Left colon (tissue), 2 donors: Measurements from ENCODE around the gene NSF. TPM values are rescaled to one million over a fixed set of nuclear protein-coding genes. Genes with fewer than 3 reads are reported as not detected.
A peak's percentile ranks its signal among the peaks of the same experiment; 100 is the strongest.
"Not testable (repeated sequence)": the region's sequence is repeated elsewhere in the genome, so short reads cannot be mapped to it uniquely, and the experiment has no call there.

Source experiments
- ATAC-seq: fragments of 200-7000 bp; cut with Tn5 transposase; one replicate; pipeline ENCODE4 v1.9.1; 2020; ENCODE audit warnings: mild to moderate bottlenecking, moderate library complexity
- DNase-seq, 2 donors: peaks; one replicate each; pipeline ENCODE4 v3.0.0-alpha.2; 2020
- intact Hi-C, 2 donors: fragments of 100-400 bp; cut with DNase I in 1 of 2; cut with micrococcal nuclease in 1 of 2; formaldehyde crosslinking; loops; one replicate each; pipeline versions ENCODE4 v1.11.2 to v1.14.0; 2022; cut with DNase I, micrococcal nuclease
- total RNA-seq, 2 donors: library from RNA; stranded (reverse); fragmentation: NEBNext Ultra II Directional; extraction: Animal tissue kit (Norgen Biotek cat#: 25700); gene quantifications; one replicate each; pipeline ENCODE4 v1.2.1, GENCODE V29; 2021
- donor health status: DM: no; HTN: no; CAD: no.
- donor health status: DM: yes; HTN: yes; CAD: no.

NSF gene
- total RNA-seq, 2 donors from 2014 or later = 72.8 to 79.3 TPM

DNA sequence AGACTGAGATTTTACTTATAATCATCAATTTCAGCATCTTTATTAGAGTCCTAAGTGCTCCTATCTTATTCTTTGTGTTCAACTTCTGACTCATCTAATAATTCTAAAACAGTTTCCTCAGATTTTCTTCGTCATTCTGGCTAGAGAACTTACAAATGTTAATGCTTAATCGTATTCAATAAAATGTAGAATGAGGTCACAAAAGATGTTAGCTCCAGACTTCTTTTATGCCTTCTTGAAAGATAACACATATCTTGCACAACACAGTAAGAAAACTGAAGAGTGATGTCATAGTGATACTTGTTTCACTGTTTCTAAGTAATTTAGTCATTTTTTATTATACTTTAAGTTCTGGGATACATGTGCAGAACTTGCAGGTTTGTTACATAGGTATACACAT, 93.2 kb downstream of the NSF start:
- ATAC-seq, intact Hi-C loops, DNase-seq: not testable (repeated sequence)

DNA sequence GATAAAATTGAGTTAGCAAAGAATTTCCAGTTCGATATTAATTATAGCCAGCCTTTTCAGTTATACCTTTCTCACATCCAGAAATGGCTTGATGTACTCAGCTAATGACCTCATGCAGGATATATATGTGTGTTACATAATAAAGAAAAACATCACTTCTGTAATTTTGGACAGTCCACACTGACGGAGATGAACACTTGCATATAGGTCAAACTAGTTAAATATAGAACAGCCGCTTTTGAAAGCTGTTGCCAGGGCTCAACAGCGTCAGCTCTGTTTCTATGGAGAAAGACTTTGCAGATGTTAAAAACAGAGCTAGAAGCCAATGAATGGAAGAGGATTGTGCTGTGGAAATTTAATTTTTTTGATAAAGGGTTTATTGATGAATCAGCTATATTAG, 94.8 kb downstream of the NSF start:
- ATAC-seq, DNase-seq, intact Hi-C loops: not testable (repeated sequence)

DNA sequence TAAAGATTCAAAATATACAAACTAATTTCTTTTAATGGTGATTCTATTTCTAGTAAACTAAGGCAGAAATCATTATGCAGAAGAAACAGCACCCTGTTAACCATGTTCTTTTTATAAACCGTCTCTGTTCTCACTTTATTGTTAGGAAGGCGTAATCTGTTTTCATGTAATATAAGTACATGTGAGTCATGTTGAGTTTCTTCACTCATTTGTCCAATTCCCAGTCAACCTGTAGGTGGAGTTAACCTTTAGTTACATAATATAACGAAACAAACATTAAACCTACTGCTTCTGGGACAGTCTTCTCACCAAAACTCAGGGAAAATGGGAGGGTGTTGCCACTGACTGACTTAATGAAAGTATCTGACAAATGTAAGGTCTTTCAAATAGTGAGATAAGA, 101.7 kb downstream of the NSF start:
- intact Hi-C loops, DNase-seq: not testable (repeated sequence)
- peak; percentile 82 for ATAC-seq

DNA sequence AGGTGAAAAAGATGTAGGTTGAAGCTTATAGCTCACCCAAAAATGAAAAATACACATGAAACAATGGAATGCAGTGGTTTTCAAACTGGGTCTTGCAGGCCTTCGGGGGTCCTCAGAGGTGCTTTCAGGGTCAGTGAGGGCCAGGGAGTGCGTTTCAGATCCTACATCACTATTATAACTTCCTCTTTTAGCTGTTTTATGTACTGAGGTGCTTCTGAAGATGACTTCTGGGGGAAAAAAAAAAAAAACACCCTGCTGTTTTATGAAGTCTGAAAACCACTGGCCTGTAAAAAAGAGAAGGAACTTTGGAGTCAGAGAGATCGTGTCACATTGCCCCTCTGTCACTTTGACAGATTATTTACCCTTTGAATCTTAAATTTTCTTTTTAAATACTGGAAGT, 102.8 kb downstream of the NSF start:
- DNase-seq, intact Hi-C loops, ATAC-seq: not testable (repeated sequence)

DNA sequence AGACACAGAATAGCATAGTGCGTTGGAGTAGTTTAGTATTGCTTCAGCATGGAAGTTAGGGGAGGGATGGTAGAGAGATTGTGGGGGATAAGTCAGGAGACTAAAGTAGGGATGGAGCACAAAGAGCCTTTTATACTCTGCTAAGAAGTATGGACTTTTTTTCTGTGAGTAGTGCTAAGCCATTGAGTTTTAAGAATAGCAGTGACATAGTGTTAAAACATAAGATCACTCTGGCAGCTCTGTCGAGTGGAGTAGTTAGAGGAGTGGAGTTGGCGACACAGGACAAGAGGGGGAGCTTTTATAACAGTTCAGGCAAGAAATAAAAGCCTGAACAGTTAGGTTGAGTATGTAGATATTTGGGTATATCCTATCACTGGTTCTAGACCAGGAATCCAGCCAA, 106.1 kb downstream of the NSF start:
- ATAC-seq = not testable (repeated sequence)

DNA sequence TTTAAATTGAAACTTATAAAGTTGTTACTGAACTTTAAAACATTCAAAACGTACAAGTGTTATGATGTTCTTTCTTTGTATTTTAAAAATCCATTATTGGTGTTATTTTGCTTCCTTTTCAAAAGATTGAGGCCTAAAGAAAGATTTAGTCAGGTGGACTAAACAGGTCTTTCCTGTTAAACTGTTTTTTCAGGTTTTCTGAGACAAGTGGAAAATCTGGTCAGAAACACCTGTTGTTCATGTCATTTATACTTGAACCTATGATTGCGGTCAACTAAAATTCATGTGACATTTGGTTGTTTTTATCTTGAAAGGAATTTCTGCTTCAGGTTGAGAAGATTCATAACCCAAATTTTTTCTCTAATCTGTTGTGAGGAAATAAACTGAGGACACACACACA, 108.5 kb downstream of the NSF start:
- DNase-seq, intact Hi-C loops, ATAC-seq: not testable (repeated sequence)

More for the DNA sequence above, 106.1 kb downstream of the NSF start:
- intact Hi-C loops, DNase-seq: not testable (repeated sequence)

DNA sequence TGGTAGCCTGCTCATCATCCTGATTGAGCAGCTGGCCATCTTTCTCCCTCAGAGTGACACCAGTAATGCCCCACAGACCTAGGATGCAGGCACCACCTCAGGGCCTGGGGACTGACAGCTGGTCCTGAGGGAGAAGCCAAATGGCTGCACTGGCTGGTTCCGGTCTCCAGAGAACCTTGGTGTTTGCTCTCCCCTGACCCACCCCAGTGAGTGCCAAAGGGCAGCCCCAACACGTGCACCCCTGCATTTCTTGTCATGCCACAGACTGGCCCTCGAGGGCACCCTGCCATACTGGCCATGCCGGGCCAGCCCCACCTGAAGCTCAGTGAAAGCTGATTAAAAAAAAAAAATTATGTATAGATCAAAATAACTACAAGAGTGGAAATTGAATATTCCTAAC, 127.5 kb downstream of the NSF start:
- intact Hi-C loops = no loop called here
- DNase-seq (no peak), ATAC-seq (no peak)

DNA sequence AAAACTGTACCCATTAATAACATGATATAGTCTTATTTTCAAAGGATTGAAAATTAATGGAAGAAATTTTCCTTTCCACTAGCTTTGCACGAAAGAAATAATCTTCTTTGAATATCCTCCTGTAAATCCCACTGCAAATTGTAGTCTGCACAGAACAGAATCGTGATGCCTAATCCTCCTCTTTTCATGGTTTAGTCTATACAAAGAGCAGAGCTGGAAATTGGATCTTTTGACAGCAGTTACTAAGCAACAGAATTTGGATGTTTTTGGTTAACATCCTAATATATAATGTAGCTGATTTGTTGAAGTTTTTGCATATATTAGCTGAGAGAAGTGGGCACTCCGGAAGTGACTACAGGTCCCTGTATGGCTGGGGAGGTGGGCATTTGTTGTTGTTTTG, 129.4 kb downstream of the NSF start:
- DNase-seq (no peak), ATAC-seq (no peak)
- intact Hi-C loops = no loop called here

DNA sequence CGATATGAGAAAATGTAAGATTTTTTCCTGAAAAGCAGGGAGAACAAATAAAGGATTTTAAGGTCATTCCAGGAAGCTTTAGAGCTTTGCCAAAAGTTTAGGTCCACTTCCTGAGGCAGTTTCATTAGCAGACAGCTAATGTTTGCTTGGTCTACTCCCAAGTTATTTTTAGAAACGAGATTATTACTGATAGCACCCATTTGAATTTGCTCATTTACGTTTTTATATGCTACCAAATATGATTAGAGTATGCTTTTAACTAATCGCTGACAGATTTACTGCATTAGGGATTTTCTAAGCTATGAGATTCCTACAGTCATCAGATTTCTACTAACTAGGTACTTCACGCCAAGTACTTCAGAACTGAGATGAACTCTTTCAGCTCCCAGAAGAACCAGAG, 129.9 kb downstream of the NSF start:
- intact Hi-C loops = no loop called here
- DNase-seq (no peak), ATAC-seq (no peak)

DNA sequence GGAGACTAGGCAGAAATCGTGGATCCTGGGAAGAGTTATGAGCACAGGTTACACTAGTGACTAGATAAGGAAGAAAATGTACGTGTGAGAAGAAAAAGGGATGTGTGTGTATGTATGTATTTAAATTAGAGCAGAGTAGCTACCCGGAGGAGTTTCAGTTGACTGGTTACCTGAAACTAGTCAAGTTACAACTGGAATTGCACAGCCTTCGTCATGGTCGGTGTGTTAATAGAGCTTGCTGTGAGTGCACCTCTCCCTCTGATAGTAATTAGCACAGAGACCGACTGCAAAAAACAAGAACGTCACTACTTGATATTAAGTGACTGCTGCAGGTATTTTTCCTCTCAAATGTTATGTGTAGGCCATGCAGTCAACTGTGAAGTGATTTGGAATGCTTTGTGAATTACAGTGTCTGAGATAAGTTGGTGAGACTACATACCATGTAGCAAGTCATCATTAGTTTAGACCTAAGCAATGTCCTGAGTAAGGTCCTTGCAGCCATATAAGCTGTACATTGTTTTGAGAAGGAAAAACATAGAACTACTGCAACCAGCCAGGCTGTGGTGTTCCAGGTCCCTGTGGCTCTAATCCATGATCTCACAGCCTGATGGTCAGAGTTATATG, 132.3 kb downstream of the NSF start:
- intact Hi-C loops = no loop called here
- no peak for ATAC-seq
- no peak for DNase-seq

DNA sequence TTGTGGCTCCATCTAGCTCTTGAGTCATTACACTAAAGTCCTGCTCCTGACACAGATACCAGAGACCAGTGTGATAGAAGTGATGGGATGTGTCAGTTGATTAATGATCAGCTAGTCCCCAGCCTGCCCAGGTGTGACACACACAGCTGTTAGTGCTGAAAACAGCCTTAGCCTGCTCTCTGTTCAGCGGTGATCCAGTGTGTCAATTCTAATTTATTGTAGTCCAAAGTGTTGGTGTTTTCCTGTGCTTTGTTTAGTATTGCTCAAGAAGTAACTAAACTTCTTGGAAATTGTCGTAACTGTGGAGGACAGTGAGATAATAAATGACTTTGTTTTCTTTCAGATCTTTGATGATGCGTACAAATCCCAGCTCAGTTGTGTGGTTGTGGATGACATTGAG, 135.7 kb downstream of the NSF start:
- DNase-seq = no peak

DNA sequence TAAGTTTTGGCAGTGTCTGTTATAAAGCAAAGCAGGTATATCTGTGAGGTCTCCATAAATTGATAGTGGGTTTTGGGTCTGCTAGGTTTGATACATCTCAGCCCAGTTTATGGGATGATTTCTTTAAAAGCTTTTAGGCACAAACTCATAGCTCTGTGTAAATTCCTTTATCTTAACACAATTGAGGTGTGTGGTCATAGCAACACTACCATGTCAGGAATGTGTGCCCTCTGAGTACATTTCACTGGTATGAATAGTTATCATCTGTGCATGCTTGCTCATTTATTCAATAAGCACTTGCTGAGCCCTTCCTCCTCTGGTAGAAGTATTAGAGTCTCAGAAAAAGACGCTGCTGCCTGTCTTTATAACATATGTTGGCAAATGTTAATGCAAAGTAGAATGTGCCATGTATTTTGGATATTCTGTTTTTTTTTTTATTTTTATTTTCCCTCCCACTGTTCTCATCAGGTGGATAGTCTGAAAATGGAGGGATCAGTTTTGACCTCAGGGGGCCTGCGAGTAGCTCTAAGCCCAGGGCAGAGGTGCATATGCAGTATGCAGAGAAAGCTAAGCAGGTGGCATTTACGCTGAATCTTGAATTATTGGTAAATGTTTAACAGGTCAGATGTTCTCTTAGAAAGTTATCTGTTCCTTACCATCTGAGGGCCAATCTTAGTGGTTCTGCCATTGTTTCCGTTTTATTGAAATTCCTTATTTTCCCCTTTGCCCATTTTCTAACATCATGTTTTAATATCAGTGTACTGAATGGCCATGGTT, 137.3 kb downstream of the NSF start:
- intact Hi-C loops = no loop called here
- no peak for ATAC-seq
- no peak for DNase-seq

More for the DNA sequence above, 135.7 kb downstream of the NSF start:
- intact Hi-C loops = no loop called here
- ATAC-seq = no peak

DNA sequence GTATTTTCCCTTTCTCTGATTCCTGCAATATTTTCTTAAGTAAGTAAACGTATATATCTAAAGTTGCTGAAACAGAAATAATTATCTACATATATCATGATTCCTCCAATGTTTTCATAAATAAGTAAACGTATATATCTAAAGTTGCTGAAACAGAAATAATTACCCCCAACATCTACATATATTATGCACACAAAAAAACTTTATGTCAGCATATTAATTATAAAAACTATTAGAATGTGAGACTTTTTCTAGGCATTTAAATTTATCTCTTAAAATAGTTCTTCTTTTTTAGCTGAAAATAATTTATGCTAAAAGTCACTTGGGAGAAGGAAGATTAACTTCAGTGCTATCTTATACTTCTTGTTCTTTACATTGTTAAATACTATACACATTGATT, 139.6 kb downstream of the NSF start:
- no peak for DNase-seq
- no peak for ATAC-seq
- intact Hi-C loops = no loop called here

DNA sequence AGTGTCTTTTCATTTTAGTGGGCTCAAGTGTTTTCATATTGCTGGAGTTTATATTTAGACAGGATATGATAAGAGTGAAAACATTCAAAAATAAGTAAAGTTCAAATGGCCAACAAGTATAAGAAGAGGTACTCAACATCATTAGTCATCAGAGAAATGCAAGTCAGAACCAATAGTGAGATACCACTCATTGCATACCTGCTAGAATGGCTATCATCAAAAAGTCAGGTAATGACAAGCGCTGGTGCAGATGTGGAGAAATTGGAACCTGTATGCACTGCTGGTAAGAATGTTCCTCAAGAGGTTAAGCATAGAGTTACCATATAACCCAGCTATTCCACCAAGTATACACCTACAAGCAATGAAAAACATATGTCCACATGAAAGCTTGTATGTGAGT, 140.2 kb downstream of the NSF start:
- no peak for ATAC-seq
- DNase-seq = no peak
- intact Hi-C loops = no loop called here

DNA sequence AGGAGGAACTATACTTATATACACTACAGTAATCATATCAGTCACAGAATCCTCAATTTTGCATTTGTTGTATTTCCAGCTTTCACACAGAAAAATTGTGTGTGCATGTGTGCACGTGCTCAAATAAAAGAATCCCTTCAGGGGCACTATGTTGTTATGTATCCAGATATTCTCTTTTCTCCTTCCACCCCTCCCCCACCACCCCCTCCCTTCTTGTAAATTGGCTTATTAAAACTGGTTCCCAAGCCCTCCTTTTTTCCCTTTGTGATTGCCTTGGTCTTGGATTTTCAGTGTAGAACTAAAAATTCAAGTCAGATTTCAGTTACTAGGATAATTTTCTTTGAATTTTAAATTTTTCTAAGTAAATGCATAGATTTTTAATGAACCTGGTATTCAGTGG, 141.7 kb downstream of the NSF start:
- ATAC-seq (no peak), DNase-seq (no peak)
- intact Hi-C loops = no loop called here

DNA sequence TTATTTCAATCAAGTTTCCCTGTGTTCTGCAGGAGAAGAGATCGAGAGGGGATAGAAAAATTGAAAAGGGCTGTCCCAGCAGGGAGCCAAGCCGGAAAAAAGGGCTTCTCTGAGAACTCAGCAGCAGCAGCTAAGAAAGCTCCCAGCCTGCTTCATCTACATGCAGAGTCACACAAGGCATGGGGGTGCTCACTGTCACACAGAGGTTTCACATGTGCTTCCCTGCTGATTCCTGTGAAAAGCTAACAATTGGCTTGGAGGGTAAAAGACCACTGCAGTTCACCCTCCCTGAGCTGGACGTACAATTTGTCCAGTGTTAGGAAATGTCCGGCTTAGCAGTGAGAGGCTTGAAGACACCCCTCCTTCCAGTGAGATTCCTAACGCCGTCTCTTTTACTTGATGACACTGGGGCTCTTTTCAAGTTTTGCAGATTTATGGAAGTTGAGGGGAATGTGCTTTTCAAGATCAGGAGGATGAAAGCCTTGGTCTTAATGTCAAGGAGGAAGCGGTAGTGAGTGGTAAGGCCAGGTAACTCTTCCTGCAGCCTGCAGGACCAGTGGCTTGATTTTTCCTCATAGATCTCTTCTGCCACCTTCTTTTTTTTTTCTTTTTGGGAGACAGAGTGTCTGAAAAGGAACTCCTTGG, 142.4 kb downstream of the NSF start:
- ATAC-seq (no peak), DNase-seq (no peak)
- intact Hi-C loops = no loop called here

DNA sequence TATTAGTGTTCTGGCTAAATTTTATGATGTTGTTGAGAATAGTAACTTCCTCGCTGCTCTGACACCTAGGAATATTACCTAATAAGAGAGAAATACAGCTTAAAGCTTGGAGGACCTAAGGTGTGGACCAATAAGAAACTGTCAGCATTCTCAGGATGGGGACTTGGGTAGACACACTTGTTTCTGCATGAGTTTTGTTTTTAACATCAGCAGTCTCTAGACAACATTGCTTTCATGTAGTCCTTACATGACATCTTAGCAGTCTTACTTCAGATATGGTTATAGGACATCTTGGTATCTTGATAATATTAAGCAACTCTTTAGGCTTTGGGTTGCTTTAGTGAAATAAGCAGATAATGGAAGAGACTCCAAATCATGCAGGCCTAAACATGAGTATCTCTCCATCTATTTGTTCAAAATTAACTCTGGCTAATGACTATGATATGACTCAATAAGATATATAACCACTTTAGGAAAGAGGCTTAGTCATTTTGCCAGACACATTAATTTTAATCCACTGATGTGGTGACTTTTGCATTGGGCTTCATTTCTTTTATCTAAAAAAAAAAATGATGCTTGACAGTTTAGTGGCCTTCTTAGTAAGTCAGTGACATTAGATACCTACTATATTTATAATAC, 143.5 kb downstream of the NSF start:
- ATAC-seq (no peak), DNase-seq (no peak)
- intact Hi-C loops = no loop called here

DNA sequence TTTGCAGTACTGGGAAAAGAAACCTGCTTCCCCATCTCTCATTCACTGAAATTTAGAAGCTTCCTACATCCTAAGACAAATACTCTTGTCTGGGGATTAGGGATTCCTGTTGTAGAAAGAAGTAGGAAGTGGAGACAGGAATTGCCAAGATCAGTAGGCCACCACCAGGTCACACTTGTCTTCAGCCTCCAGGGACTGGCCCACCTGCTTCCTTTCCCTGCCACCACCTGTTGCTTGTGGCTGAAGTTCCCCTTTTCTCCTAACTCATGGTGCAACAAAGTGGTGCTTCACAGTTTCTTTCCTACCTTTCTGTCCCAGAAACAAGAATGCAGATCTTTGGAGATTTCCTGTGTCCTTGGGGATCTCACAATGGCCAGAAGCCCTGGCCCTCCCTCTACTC, 145.6 kb downstream of the NSF start:
- intact Hi-C loops = no loop called here
- DNase-seq = no peak
- ATAC-seq = no peak

DNA sequence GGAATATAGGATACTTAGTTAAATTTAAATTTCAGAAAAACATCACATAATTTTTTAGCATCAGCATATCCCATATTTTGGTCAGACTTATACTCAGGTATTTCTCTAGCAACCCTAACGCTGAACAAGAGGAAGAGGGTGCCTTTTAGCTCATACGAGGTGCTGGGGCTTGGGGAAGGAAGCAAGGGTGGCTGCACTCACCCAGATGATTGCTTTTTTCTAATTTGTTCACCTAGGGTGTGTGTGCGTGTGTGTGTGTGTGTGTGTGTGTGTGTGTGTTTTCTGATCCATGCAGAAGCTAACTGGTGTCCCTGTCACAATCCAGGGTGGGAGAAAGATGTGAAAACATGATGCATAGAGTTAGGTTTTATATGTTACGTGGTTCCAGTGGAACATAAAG, 146.9 kb downstream of the NSF start:
- DNase-seq = no peak
- no peak for ATAC-seq
- intact Hi-C loops = no loop called here

DNA sequence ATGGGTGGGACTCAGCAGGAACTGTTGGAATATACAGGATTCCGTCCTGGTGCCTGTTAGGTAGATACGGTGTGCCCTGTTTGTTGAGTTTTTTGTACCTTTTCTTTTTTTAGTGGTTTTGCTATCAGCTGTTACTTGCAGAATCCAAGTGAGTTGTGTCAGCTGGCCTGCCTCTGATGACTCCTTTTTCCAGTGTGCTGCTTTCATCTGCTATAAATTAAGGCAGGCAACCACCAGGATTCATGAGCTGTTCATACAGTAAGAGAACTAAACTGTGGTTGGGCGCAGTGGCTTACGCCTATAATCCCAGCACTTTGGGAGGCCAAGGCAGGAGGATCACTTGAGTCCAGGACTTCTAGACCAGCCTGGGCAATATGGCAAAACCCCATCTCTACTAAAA, 148.1 kb downstream of the NSF start:
- intact Hi-C loops = no loop called here
- ATAC-seq (no peak), DNase-seq (no peak)
